HG02571 (cell line): Measurements from ENCODE around the gene CCNB3.

Experiments used
- ATAC-seq: cut with Tn5 transposase; IDR thresholded peaks from one replicate; pipeline ENCODE4 v1.9.1; 2021; ENCODE audit warnings: mild to moderate bottlenecking, moderate library complexity; ENCODE audit not compliant: unreplicated experiment

The CCNB3 gene

GRCh38 chrX:50372966-50373365 lies 168.4 kb downstream of the CCNB3 start:
- ATAC-seq: no peak

GRCh38 chrX:50375481-50376267 lies 171.1 kb downstream of the CCNB3 start:
- ATAC-seq: no peak

- ATAC-seq: no peak
These were observed 177.3 kb downstream of the CCNB3 start for GRCh38 chrX:50381729-50382415.

- ATAC-seq: no peak
These were observed 182.0 kb downstream of the CCNB3 start for GRCh38 chrX:50386520-50386919.

- ATAC-seq: no peak
These were observed 189.3 kb downstream of the CCNB3 start for GRCh38 chrX:50393902-50394301.
